ENCODE data around the gene B4GALT2.

DNA sequence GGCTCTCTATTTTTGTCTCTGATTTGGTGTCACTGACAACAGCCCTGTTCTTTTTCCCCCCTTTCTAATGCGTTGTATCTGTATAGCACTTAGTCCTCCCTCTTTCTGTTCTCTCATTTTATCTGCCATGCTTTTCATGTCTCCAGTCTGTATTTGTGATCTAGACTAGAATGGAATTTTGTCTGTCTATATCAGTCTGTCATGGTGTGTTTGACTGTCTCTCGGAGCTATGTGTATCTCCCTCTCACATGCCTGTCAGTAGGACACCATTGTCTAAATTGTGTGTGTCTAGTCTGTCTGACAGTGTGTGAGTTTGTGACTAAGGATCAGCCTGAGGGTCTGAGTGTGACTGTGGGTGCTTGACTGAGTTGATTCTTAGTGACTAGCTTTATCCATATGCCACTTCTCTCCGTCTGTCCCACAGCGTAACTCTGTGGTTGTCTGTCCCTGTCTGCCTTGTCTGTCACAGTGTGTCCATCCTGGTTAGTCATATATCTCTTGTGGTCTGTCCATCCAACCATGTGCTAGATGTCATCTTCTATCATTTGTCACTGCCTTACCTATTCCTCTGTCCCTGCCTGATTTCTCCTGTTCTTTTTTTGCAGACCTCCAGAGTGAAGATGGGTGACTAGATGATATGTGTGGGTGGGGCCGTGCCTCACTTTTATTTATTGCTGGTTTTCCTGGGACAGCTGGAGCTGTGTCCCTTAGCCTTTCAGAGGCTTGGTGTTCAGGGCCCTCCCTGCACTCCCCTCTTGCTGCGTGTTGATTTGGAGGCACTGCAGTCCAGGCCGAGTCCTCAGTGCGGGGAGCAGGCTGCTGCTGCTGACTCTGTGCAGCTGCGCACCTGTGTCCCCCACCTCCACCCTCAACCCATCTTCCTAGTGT, 1.4 kb upstream of the B4GALT2 start:
- TF ChIP-seq, protein P1, sequence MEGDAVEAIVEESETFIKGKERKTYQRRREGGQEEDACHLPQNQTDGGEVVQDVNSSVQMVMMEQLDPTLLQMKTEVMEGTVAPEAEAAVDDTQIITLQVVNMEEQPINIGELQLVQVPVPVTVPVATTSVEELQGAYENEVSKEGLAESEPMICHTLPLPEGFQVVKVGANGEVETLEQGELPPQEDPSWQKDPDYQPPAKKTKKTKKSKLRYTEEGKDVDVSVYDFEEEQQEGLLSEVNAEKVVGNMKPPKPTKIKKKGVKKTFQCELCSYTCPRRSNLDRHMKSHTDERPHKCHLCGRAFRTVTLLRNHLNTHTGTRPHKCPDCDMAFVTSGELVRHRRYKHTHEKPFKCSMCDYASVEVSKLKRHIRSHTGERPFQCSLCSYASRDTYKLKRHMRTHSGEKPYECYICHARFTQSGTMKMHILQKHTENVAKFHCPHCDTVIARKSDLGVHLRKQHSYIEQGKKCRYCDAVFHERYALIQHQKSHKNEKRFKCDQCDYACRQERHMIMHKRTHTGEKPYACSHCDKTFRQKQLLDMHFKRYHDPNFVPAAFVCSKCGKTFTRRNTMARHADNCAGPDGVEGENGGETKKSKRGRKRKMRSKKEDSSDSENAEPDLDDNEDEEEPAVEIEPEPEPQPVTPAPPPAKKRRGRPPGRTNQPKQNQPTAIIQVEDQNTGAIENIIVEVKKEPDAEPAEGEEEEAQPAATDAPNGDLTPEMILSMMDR (IDR thresholded peaks at IDR 0.05), result no peak
- no peak for TF ChIP-seq POLR2A (IDR thresholded peaks at IDR 0.05)

Data from adrenal gland (tissue), 5 donors.